ENCODE measurements around the gene ICE2. TPM values are rescaled to one million over a fixed set of nuclear protein-coding genes. Genes with fewer than 3 reads are reported as not detected.

The ICE2 gene
- total and polyA plus RNA-seq, 2 of the 8 experiments (the other 6 are each of a cell fraction or from before 2014, with no cell fraction given): 40.0 to 87.3 TPM

DNA sequence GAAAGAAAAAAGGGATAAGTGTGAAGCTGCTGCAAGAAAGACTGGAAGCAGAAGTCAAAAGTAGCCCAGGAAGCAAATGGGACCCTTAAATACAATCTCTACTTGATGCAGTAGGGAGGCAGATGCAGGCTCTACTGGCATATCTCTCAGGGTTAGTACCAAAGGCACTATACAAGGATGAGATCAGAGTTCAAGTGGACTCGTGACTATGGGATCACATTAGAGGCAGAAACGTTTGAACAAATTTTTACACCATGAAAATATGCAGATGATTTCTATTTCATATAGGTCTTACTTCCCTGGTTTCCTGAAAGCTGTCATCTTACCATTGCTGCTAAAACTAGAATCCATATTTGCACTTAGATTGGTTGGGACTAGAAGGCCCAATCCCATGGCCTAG, 53.5 kb downstream of the ICE2 start (continued):
- TF ChIP-seq, protein P1, sequence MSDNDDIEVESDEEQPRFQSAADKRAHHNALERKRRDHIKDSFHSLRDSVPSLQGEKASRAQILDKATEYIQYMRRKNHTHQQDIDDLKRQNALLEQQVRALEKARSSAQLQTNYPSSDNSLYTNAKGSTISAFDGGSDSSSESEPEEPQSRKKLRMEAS (IDR thresholded peaks at IDR 0.05): no peak
- TF ChIP-seq SP4 (IDR thresholded peaks at IDR 0.05; ENCODE audit: low read length): no peak
- TF ChIP-seq SRF (IDR thresholded peaks at IDR 0.05; ENCODE audit: low read depth, low read length): no peak
- TF ChIP-seq CBX8 (IDR thresholded peaks at IDR 0.05; ENCODE audit: borderline replicate concordance, low read depth, low read length): no peak
- no peak for TF ChIP-seq YY1 (IDR thresholded peaks at IDR 0.05; ENCODE audit: low read depth, low read length)
- TF ChIP-seq, protein P2, sequence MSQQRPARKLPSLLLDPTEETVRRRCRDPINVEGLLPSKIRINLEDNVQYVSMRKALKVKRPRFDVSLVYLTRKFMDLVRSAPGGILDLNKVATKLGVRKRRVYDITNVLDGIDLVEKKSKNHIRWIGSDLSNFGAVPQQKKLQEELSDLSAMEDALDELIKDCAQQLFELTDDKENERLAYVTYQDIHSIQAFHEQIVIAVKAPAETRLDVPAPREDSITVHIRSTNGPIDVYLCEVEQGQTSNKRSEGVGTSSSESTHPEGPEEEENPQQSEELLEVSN (IDR thresholded peaks at IDR 0.05): no peak
- TF ChIP-seq TAF7 (optimal IDR thresholded peaks at IDR 0.05; ENCODE audit: borderline replicate concordance, low read depth, low read length): no peak
- no peak for TF ChIP-seq MAFK (IDR thresholded peaks at IDR 0.05; ENCODE audit: low read depth, low read length)
- no peak for TF ChIP-seq SP2 (IDR thresholded peaks at IDR 0.05; ENCODE audit: low read length)
- no peak for TF ChIP-seq FOSL1 (IDR thresholded peaks at IDR 0.05; ENCODE audit: insufficient read depth, low read depth, low read length)
- TF ChIP-seq ASH2L (IDR thresholded peaks at IDR 0.05; ENCODE audit: low read length): no peak

Data from H1 (cell line).